Neutrophil (primary cell): ENCODE data around the gene TAP2.
A peak's percentile ranks its signal among the peaks of the same experiment; 100 is the strongest.

Source experiments
- H3K27ac ChIP-seq: fragments of 200-600 bp; sonication (generic); 2 replicates; pipeline ENCODE4 v1.5.1; 2016; ENCODE audit warnings: mild to moderate bottlenecking, moderate library complexity
- H3K27me3 ChIP-seq: fragments of 200-600 bp; sonication (generic); 2 replicates; pipeline ENCODE4 v1.6.0; 2016; ENCODE audit warnings: mild to moderate bottlenecking
- H3K36me3 ChIP-seq: fragments of 200-600 bp; sonication (generic); 2 replicates; pipeline ENCODE4 v1.5.1; 2017
- H3K4me1 ChIP-seq, 2 experiments: fragments of 200-600 bp in 1 of 2; sonication (generic) in 1 of 2; 1 replicate in 1 of 2; 2 replicates in 1 of 2; pipeline versions ENCODE4 v1.5.1 to v1.6.1; 2013 to 2016; ENCODE audit warnings: low read depth in 1 of 2, low read length in 1 of 2, mild to moderate bottlenecking in 1 of 2, moderate library complexity in 1 of 2; ENCODE audit not compliant: control insufficient read depth in 1 of 2, insufficient read depth in 1 of 2
- H3K4me3 ChIP-seq, 2 experiments: fragments of 200-600 bp in 1 of 2; sonication (generic) in 1 of 2; 1 replicate in 1 of 2; 2 replicates in 1 of 2; pipeline ENCODE4 v1.5.1; 2013 to 2016; ENCODE audit warnings: low read depth in 1 of 2, low read length in 1 of 2, mild to moderate bottlenecking in 1 of 2, moderate library complexity in 1 of 2
- H3K9me3 ChIP-seq: fragments of 200-600 bp; sonication (generic); 2 replicates; pipeline ENCODE4 v1.5.1; 2016
- TF ChIP-seq, protein P1 (sequence below): fragments of 200-600 bp; sonication (generic); IDR thresholded peaks from 2 replicates; pipeline ENCODE4 v1.5.1; 2016; ENCODE audit warnings: antibody characterized with exemption

The TAP2 gene

DNA sequence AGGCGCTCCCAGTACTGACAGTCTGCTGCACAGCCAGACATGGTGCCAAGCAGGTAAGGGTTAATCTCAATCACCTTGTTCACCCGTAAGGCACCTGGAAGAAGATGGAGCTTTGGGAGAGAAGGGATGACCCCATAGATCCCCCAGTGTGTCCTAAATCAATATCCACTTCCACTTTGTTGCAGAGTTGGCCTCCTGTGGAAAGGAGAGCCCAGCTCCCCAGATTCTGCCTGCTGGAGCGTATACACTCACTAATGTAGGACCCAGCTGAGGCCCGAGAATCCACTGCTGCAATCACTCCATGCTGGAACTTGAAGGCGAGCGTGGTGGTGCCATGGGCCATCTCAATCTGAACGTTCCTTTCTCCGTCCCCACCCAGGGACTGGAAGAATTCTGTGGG, 4.2 kb upstream of the TAP2 start:
- H3K4me3 ChIP-seq = peak overlapping the region; percentile 88 to 93
- H3K36me3 ChIP-seq = peaks cover 57% of the 10 kb centered on the region
- H3K9me3 ChIP-seq = no peaks in the 10 kb centered on the region
- peak overlapping the region; percentile 97 for H3K27ac ChIP-seq
- peaks cover 55 to 62% of the 10 kb centered on the region in 2 experiments for H3K4me1 ChIP-seq
- H3K27me3 ChIP-seq = no peaks in the 10 kb centered on the region
- TF ChIP-seq, protein P1, sequence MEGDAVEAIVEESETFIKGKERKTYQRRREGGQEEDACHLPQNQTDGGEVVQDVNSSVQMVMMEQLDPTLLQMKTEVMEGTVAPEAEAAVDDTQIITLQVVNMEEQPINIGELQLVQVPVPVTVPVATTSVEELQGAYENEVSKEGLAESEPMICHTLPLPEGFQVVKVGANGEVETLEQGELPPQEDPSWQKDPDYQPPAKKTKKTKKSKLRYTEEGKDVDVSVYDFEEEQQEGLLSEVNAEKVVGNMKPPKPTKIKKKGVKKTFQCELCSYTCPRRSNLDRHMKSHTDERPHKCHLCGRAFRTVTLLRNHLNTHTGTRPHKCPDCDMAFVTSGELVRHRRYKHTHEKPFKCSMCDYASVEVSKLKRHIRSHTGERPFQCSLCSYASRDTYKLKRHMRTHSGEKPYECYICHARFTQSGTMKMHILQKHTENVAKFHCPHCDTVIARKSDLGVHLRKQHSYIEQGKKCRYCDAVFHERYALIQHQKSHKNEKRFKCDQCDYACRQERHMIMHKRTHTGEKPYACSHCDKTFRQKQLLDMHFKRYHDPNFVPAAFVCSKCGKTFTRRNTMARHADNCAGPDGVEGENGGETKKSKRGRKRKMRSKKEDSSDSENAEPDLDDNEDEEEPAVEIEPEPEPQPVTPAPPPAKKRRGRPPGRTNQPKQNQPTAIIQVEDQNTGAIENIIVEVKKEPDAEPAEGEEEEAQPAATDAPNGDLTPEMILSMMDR = no peak

DNA sequence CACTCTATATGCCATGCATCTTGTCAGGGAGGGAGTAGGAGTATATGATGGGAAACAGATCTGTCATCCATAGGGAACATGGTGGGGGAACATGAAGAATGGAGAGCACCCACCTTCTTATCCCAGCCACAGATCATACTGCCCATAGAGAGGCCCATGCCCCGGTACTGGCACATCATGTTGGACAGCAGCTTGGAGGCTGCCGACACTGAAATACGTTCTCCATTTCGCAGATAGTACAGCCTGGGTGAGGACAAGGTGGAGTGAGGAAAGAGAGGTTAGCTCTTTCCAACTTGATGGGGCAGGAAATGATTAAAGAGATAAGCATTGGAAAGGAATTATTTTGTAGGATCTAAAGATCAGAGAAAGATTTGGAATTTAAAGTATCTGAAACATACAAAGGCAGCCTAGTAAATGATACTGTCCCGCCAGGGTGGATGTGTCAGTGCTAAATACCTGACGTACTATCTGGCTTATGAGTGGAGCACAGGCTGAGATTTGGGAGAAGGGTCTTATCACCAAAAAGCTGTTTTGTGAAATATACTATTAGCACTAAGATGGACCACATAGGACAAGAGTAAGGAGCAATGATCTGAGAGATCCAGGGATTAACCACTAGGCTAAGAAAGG, 3.6 kb upstream of the TAP2 start:
- Histone ChIP-seq H3K9me3 (no peaks in the 10 kb centered on the region), H3K36me3 (peaks cover 52% of the 10 kb centered on the region), H3K4me3 (peak overlapping the region; percentile 88 to 93), H3K27me3 (no peaks in the 10 kb centered on the region), H3K27ac (peak overlapping the region; percentile 97), H3K4me1 (peaks cover 55 to 62% of the 10 kb centered on the region in 2 experiments)
- TF ChIP-seq, protein P1 = no peak

DNA sequence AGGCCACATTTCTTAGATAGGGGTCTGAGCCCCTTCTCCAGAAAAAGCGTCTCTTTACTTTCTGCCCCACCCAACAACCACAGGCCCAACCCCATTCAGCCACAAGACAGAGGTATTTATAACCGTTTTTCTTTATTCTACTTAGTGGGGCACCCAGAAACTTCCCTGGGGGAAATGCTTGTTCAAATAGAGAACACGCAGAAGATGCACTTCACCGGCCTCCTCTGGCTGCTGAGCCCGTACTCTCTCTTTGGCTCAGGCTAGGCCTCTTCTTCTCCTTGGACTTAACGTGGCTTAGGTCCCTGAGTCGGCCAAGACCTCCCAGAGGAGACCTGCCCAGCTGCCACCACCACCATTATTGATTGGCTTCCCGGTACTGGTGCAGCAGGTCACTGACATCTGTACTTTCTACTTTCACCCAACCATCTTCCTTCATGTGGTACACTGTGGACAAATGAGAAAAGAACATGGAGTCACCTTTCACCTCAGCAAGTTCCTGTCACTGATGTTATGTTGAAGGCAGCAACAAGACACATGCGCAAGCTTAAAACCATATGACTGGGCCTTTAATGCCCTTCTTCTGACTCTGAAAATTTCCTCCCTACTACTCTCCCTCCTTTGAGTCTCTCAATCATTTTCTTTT, 2.2 kb upstream of the TAP2 start:
- H3K27ac ChIP-seq = peak overlapping the region; percentile 98

GRCh38 chr6:32839356-32839755, 817 bp upstream of the TAP2 start:
- H3K9me3 ChIP-seq = no peaks in the 10 kb centered on the region
- H3K36me3 ChIP-seq = peaks cover 58% of the 10 kb centered on the region
- H3K4me1 ChIP-seq = peaks cover 31 to 46% of the 10 kb centered on the region in 2 experiments
- H3K27me3 ChIP-seq = no peaks in the 10 kb centered on the region
- H3K4me3 ChIP-seq = no peak overlapping the region
- TF ChIP-seq, protein P1 = no peak
- peak overlapping the region; percentile 98 for H3K27ac ChIP-seq

More for the DNA sequence above, 2.2 kb upstream of the TAP2 start:
- H3K36me3 ChIP-seq = peaks cover 52% of the 10 kb centered on the region
- H3K9me3 ChIP-seq = no peaks in the 10 kb centered on the region
- H3K4me1 ChIP-seq = peaks cover 41 to 48% of the 10 kb centered on the region in 2 experiments
- H3K27me3 ChIP-seq = no peaks in the 10 kb centered on the region
- TF ChIP-seq, protein P1 = no peak
- no peak overlapping the region for H3K4me3 ChIP-seq

- Histone ChIP-seq H3K9me3 (no peaks in the 10 kb centered on the region), H3K36me3 (peaks cover 69% of the 10 kb centered on the region), H3K4me1 (peaks cover 23 to 38% of the 10 kb centered on the region in 2 experiments), H3K27me3 (no peaks in the 10 kb centered on the region), H3K4me3 (peak overlapping the region; percentile 74 to 88), H3K27ac (peak overlapping the region; percentile 98)
- TF ChIP-seq, protein P1 = no peak
Measured at GRCh38 chr6:32837651-32838113, 857 bp downstream of the TAP2 start.
